Inflammatory macrophage treated with lipopolysaccharide for 4 hours (primary cell): ENCODE data around the gene TIMM10B.

Source experiments
- DNase-seq: peaks from one replicate; pipeline ENCODE4 v3.0.0-alpha.2; 2020

The TIMM10B gene

GRCh38 chr11:6473451-6474412 lies 7.6 kb upstream of the TIMM10B start, which contains the start of gene TRIM3:
Gene TRIM3 (minus strand): TSS chr11:6473941. CDS start chr11:6465695, 8,246 bp downstream.
- DNase-seq, result peak; percentile 70

GRCh38 chr11:6474413-6474792 lies 6.9 kb upstream of the TIMM10B start:
- no peak for DNase-seq

GRCh38 chr11:6474806-6475500 lies 6.3 kb upstream of the TIMM10B start:
- no peak for DNase-seq

GRCh38 chr11:6475936-6476335 lies 5.4 kb upstream of the TIMM10B start:
- DNase-seq, result no peak

GRCh38 chr11:6476571-6476970 lies 4.7 kb upstream of the TIMM10B start:
- no peak for DNase-seq

GRCh38 chr11:6480299-6480914 lies 894 bp upstream of the TIMM10B start:
- no peak for DNase-seq

- DNase-seq, result no peak
These were observed 599 bp downstream of the TIMM10B start for GRCh38 chr11:6481924-6482275.

- DNase-seq, result peak; percentile 71
These were observed 1.1 kb downstream of the TIMM10B start for GRCh38 chr11:6482441-6482840.

- DNase-seq, result peak; percentile 5
These were observed 1.7 kb downstream of the TIMM10B start for GRCh38 chr11:6483015-6483414.

- DNase-seq, result no peak
These were observed 4.4 kb downstream of the TIMM10B start for GRCh38 chr11:6485661-6486060.

- no peak for DNase-seq
These were observed 5.0 kb downstream of the TIMM10B start for GRCh38 chr11:6486256-6486655.

GRCh38 chr11:6486938-6487337 lies 5.6 kb downstream of the TIMM10B start:
- DNase-seq, result no peak

- DNase-seq, result no peak
These were observed 7.0 kb downstream of the TIMM10B start for GRCh38 chr11:6488342-6488741.

- DNase-seq, result no peak
These were observed 7.5 kb downstream of the TIMM10B start for GRCh38 chr11:6488821-6489220.

- DNase-seq, result no peak
These were observed 8.0 kb downstream of the TIMM10B start for GRCh38 chr11:6489306-6489705.

- DNase-seq, result no peak
These were observed 16.0 kb downstream of the TIMM10B start, which contains the start of gene DNHD1 for GRCh38 chr11:6497069-6497839. Gene DNHD1 (plus strand): TSS chr11:6497280. CDS start chr11:6498216, 936 bp downstream.

- no peak for DNase-seq
These were observed 16.8 kb downstream of the TIMM10B start for GRCh38 chr11:6498121-6498520.

GRCh38 chr11:6498544-6498943 lies 17.2 kb downstream of the TIMM10B start:
- DNase-seq, result no peak

- no peak for DNase-seq
These were observed 21.1 kb downstream of the TIMM10B start for GRCh38 chr11:6502382-6502781.

GRCh38 chr11:6504166-6504565 lies 22.9 kb downstream of the TIMM10B start:
- DNase-seq, result no peak

GRCh38 chr11:6505577-6506240 lies 24.4 kb downstream of the TIMM10B start:
- DNase-seq, result peak; percentile 54

GRCh38 chr11:6516865-6517264 lies 35.6 kb downstream of the TIMM10B start:
- no peak for DNase-seq
